ENCODE data around the gene TMEM52.
A peak's percentile ranks its signal among the peaks of the same experiment; 100 is the strongest.

The TMEM52 gene

DNA sequence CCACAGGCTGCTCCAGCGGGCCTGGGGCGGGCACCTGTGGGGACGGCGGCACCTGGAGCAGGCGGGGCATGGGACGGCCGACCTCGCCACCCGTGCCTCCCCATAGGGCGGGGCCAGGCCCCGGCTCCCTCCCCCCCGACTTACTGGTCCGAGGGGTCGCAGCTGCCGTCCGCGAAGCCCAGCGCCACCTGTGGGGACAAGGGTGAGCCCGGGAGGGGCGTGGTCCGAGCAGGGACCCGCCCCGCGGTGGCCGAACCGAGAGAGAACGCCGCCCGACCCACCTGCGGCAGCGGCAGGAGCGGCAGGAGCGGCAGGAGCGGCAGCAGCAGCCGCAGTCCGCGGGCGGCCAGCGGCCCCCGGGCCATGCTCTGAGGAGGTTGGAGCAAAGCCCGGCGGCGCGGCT is at the start of gene TMEM52:
Gene TMEM52 (minus strand): TSS at position 379 of the 403 bp plus-strand sequence. CDS start 14 bp downstream, at position 365.
- DNase-seq: no peak

GRCh38 chr1:1967879-1968278 is 48.8 kb upstream of the TMEM52 start:
- DNase-seq: no peak

GRCh38 chr1:1967151-1967550 is 48.1 kb upstream of the TMEM52 start:
- no peak for DNase-seq

DNA sequence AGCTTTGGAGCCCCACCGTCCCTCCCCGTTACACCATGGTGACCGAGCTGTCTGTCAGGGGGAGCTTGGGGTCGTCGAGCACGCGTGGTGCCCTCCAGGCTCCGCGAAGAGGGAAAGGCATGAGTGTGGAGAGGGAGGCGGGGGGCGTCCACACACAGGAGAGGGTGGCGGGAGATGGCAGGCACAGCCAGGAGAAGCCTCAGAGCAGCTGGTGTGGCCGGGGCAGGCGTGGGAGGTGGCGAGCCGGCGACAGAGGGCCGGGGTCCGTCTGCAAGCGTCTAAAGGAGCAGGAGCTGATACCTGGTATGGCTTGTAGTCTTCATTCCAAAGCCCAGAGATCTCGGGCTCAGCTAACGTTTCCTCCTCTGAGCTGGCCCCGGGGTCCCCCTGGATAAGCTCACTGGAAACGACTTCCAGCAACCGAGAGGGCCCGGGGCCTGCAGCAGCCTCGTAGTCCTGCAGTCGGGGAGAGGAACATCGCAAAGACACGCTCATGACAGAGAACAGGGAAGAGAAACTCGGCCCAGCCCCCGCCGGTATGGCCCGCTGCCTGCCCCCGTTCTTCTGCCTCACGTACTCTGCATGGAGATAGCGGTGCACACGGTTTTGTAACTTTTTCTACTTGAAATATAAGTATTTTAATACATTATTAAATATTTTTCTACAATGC is 47.1 kb upstream of the TMEM52 start:
- DNase-seq: no peak

DNA sequence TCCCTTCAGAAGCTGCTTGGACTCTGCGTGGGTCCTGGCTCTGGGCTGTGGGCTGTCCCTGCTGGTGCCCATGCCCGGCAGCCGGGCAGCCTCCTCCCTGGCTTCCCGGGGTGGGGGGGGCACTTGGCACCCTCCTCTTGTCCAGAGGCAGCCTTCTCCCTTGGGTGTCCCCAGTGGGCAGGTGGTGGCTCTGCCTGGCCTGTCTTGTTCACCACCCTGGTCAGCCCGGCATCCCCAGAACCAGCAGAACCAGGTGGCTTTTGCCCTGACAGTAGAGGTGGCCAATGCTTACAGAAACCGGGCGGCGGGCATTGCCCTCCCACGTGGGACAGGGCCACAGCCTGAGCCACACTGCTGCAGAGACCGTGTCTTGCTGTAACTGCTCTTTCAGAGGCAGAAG is 46.5 kb upstream of the TMEM52 start:
- no peak for DNase-seq

DNA sequence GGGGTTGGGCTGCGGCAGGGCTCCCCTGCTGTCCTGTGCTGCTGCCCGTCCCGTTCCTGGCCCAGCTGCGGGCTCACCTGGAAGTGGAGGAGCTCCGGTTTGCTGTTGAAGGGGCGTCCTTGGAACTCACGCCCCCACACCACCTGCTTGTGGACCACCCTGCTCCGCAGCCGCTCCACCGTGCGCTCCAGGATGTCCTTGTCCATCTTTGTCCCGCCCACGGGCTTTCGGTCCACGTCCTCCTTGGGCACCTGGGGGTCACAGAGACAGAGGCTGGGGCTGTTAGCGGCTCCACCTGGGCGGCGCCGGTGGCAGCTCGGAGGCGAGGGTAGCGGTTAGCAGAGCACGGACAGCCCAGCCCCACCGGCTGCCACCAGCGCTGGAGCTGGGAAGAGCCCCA is 45.7 kb upstream of the TMEM52 start:
- no peak for DNase-seq

- DNase-seq: no peak
Measured at GRCh38 chr1:1963570-1963969, 44.5 kb upstream of the TMEM52 start.

DNA sequence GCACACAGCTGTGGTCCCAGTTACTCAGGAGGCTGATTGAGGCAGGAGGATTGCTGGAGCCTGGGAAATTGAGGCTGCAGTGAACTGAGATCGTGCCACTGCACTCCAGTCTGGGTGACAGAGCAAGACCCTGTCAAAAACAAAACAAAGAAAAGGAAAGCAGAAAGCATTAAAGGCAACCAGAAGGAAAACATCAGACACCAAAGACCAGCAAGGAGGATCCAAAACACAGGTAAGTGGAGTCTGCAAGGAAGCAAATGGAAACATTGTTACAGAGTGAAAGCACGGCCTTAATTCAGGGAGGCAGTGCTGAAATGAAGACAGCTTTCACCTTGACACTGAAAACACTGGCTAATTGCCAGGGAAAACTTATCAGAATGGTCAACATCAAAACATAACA is 43.7 kb upstream of the TMEM52 start:
- DNase-seq: no peak

DNA sequence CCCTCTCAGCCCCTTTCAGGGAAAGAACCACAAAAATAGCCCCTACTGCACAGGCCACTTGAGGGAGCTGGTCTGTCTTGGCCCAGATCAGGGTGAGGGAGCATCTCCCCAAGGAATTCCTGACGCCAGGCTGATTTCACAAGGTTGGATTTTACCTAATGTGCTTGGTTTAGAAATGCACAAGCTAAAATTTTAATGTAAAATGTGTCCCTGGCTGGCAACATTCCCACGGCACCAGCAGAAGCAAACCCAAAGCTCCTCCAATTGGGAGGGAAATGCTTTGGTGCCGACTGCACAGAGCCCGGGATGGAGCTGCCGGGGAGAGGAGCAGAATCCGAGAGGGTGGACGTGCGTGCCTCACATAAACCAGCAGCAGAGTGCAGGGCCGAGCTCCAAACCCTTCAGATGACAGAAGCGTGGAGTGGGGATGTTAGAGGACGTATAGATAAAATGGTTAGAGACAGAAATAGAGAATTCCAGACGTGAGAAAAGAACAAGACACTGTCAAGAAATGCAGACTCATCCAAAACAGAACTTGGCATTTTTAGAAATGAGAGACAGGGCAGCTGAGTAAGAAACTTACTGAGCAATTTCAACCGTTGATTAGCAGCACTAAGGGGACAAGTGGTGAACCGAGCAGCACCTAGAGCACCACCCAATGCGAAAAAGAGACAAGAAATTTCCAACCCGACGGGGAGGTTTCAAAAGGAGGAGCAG is 41.6 kb upstream of the TMEM52 start:
- no peak for DNase-seq

GRCh38 chr1:1959840-1960479 is 40.9 kb upstream of the TMEM52 start:
- DNase-seq: peak; percentile 48 to 58

GRCh38 chr1:1959459-1959839 is 40.4 kb upstream of the TMEM52 start:
- no peak for DNase-seq

DNA sequence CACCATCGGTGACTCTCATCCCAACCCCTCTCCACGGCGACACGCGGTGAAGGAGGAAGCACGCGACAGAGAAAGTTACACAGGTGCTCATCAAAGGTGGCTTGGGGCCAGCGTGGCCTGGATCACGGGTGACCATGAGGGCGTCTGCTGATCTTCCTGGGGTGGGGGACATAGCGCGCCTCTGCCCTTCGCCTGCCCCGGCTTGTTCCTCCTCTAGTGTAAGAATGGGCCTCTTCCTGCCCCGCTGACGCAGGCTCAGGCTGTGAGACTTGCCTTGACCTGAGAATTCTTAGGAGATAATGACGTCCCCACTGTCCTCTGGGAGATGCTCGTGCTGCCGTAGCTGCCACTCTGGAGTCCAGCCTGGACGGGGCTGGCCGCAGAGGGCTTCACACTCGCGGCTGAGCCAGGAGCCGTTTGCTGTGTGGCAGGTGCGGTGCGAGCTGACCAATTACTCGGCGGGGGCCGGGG is 39.0 kb upstream of the TMEM52 start:
- no peak for DNase-seq

- DNase-seq: no peak
Measured at GRCh38 chr1:1957533-1957961, 38.5 kb upstream of the TMEM52 start.

DNA sequence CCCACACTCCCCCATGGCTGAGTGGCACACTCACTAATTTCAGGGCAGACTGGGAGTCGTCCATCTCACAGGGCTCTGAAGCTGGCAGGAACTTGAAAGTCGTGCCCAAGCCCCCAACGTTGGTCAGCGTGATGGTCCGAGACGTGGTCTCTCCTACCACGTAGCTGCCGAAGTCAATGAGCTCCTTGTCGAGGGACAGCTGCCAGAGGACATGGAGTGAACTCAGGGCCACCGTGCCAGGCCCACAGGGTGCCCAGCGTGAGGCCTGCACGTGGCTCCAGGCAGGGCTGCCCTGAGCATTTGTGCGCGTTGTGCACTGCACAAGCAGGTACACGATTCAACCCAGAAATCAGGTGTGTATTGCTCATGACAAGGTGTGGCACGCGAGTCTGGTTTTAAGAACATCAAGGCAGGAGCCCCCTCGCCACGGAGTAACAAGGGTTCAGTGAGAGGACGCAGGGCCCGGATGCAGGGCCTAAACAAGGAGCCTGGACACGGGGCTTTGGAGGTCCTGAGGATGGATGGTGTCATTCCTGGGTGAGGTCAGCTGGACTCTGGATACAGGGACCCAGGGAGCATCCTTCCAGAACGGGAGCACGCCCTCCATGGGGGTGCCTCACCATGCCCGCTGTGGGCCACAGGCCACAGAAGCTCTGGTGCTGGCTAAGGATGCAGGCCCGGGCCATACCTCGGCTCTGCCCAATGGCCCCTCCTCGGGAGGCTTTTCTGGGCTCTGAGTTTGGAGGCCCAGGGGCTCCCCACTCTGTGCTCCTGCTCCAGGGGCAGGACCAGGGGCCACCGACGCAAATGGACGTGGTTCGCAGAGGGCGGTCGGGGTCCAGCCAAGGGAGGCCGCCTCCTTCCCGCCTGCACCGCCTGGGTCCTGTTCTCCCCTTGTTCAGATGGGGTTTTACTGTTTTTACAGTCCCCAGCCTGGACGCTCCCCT is 37.8 kb upstream of the TMEM52 start:
- no peak for DNase-seq

- DNase-seq: no peak
Measured at GRCh38 chr1:1956101-1956500, 37.0 kb upstream of the TMEM52 start.

DNA sequence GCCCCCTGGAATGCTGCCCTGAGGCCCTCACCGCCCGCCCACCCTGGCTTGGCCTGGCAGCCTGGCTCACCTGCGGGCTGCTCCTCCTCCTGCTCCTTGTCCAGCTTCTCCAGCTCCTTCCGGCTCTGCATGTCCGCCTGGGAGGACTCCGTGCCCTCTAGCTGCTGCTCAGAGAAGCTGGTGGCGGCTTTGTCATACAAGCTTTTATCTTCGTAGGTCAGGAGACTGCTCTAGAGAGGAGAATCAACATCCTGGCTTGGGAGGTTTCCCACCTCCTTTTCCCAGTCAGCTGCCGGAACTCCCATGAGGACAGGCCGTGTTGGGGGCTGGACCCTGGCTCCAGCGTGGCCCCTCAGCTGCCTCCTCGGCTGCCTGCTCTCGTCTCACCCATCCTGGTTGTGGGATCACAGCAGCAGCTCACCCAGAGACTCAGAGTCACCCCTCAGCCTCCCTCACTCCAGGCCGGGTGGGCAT is 36.6 kb upstream of the TMEM52 start:
- no peak for DNase-seq

DNA sequence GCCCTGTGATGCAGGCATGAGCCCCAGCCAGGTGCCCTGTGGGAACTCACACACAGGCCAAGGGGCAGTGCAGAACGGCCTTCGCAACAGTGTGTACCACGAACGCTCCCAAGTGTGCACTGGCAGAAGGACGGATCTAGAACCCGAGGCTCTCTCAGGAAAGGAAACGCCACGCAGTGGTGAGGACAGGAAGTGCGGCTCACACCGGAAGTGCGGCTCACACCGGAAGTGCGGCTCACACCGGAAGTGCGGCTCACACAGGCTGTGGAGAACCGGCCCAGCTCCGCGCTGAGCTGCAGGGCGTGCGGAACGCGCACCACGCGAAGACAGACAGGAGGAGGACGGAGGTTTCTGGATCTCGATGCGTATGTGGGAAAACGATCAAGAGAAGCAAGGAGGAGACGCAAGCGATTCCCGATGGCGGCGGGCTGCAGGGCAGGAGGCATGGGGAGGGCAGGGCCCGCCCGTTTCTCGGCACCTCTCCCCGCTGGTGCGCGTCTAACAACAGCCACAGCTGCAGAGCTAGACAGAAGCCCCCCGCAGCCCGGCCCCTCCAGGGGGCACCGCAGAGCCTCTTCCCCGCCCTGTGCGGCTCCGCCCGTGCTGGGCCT is 35.9 kb upstream of the TMEM52 start:
- DNase-seq: no peak

GRCh38 chr1:1954015-1954414 is 34.9 kb upstream of the TMEM52 start:
- DNase-seq: no peak

DNA sequence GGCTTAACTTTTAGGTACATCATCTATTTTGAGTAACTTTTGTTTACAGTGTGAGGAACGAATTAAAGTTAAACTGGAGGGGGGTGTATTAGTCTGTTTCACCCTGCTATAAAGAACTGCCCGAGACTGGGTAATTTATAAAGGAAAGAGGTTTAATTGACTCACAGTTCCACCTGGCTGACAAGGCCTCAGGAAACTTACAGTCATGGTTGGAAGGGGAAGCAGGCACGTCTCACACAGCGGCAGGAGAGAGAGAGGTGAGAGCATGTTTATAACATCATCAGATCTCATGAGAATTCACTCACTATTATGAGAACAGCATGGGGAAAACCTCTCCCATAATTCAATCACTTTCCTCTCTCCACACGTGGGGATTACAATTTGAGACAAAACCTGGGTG is 31.9 kb upstream of the TMEM52 start:
- no peak for DNase-seq

- no peak for DNase-seq
Measured at GRCh38 chr1:1948783-1949182, 29.7 kb upstream of the TMEM52 start.

- DNase-seq: no peak
Measured at GRCh38 chr1:1947493-1947892, 28.4 kb upstream of the TMEM52 start.

GRCh38 chr1:1946540-1946939 is 27.5 kb upstream of the TMEM52 start:
- DNase-seq: no peak

All from AML-193 (cell line).